GM19035 (cell line): ENCODE measurements around the gene DCTD.
"Not testable (repeated sequence)": the region's sequence is repeated elsewhere in the genome, so short reads cannot be mapped to it uniquely, and the experiment has no call there.

Source experiments
- ATAC-seq: cut with Tn5 transposase; IDR thresholded peaks from one replicate; pipeline ENCODE4 v1.9.1; 2021; ENCODE audit not compliant: unreplicated experiment

DCTD gene

DNA sequence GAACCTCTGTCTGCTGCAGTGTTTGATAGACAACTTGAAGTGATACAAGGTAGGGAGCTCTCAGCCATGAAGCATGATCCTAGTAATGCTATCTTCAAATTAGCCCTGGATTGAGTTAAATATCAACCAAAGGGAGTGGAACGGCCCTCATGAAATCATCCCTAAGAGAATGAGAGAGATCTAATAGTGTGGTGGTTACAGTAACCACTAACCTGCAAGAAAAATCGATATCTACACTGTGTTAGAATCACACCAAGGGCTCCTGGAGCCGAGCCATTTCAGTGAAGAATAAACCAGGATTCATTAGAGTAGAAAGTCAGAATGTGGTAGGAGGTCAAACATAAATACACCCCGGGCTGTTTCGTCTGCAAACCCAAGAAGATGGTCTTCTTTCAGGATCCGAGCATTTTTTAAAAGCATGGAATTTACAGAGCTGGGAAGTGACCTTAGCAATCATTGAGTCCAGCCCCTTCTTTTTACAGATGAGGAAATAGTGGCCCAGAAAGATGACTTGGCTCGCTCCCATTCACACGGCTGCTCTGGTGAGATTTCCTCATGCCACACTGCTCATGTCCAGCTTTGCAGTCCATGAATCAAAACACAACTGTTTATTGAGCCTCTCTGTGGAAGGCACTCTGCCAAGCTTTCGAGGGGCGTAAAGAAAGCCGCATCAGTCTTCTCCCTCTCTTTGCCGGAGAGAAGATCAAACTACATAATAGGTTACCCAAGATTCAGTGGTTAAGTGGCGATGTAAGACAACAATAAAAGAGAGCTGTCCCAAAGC lies 5.5 kb upstream of the DCTD start:
- ATAC-seq, result no peak

DNA sequence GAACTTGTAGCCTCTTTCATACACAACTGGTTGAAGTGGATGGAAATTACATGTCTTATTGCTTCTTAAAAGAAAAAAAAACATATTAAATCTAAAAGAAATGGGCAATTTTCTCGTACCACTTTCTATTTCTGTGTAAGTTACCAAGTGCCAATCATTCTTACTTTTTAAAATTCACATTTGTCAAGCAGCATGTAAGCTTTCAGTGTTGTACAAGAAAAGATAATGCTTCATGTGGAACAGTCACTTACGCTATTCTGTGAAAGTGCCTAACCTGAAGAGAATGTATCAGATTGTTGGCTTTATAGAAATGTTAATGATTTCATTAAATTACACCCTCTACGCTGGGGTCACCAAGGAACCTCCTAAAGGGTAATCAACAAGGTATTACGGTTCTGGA lies 4.4 kb upstream of the DCTD start:
- no peak for ATAC-seq

GRCh38 chr4:182920676-182921075 lies 3.5 kb upstream of the DCTD start:
- no peak for ATAC-seq

GRCh38 chr4:182918791-182919302 lies 1.7 kb upstream of the DCTD start:
- ATAC-seq, result peak; percentile 20

DNA sequence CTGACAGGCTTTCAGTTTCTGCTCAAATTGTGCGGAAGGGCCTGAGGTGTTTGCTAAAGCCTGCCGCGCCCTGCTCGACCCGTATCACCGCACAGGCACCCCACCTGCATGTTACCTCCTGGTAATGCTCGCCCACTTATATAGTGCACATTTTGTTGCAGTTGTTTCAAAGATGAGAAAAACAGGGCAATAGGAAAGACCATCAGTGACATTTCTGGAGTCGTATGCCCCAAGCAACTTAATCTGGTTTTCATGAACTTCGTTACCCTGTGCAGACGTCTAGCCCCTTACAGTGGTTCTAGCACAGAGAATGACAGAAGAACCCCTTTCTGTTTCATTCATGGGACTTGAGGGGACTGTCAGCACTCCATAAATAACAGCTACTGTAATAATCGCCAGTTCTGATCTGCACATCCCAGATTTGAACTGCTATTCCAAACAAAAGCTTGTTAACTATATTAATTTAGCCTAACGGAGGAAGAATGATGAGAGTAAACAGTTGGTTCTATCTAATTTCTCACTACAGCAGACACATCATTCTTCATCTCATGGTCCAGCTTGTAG lies 940 bp upstream of the DCTD start:
- peak; percentile 18 for ATAC-seq

GRCh38 chr4:182916483-182917181 lies 554 bp downstream of the DCTD start:
- ATAC-seq, result peak; percentile 29

DNA sequence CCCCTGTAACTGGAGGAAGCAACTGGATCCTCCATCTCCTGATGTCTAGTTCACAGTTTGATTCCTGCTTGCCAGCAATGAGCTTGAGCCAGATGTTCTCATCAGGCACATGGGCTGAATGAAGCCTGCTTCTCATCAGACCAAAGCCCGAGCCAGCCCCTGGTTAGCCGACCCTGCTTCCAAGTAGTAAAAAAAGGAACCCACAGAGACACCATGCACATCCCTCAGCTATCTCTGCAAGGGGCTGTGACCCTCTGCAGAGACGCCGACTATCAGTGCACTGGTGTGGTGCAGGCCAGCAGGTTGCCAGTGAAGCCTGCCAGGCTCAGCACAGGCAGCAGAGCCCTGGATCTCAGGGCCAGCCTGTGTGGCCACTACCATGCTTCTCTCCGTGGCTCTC lies 2.8 kb downstream of the DCTD start:
- ATAC-seq, result no peak

DNA sequence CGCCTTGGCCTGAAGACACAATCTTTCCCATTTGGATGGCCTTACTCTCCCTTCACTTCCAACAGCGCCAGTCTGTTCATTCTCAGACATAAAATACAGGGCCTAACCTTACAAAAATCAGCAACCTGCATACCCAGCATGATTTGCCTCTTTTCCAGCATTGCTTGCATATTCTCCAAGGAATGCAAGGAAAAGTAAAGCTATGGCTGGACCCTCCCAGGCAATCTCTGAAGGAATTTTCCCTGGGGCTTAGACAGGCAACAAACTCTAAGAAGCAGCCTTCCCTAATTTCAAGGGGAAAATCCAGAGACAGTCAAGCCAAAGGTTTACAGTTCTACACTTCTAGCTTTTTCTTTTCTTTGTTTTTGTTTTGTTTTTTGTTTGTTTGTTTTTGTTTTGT lies 3.6 kb downstream of the DCTD start:
- no peak for ATAC-seq

GRCh38 chr4:182913036-182913435 lies 4.2 kb downstream of the DCTD start:
- no peak for ATAC-seq

DNA sequence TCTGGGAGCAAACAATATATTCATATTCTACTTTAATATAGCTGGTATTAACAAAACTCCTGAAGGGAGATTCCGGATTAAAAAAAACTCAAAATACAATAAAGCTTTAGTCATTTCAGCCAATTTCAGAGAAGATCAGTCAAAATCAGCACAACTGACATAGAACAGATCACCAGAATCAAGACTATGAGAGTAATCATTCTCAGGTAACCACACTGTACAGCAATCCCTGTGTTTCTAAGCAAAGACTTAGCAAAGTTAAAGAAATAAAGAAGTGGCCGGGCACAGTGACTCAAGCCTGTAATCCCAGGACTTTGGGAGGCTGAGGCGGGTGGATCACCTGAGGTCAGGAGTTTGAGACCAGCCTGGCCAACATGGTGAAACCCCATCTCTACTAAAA lies 9.1 kb downstream of the DCTD start:
- ATAC-seq, result no peak

GRCh38 chr4:182907396-182907795 lies 9.8 kb downstream of the DCTD start:
- no peak for ATAC-seq

DNA sequence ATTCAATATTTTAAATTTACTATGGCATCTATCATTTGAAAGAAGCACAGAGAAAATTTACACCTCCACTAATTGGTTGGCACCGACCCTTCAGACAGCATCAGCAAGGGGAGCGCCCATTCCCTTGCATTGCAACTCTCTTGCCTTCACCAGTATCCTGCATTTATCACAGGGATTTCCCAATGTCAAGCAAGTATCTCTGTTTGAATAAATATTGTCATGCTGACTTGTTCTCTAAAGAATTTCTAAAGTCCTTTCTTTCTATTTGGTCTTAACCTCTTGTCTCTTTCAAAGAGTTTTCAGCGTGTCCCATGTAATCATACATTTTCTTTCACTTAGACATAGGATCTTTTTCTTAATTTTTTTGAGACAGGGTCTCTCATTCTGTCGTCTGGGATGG lies 10.4 kb downstream of the DCTD start:
- no peak for ATAC-seq

DNA sequence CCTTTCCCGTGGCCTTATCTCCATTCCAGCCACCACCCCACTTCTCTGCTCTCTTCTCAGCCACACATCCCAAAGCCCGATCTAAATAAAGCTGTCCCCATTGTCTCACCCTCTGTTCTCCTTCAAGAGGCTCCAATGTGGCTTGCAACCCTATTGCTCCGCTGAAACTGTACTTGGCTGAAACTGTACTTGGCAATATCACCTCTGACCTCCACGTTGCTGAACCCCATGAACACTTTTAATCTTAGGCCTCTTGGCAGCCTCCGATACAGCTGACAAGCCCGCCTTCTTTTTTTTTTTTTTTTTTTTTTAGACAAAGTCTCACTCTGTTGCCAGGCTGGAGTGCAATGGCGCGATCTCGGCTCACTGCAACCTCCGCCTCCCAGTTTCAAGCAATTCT lies 12.1 kb downstream of the DCTD start:
- ATAC-seq, result no peak

- no peak for ATAC-seq
Measured at GRCh38 chr4:182904211-182904761, 12.9 kb downstream of the DCTD start.

GRCh38 chr4:182903013-182903412 lies 14.2 kb downstream of the DCTD start:
- ATAC-seq, result no peak

DNA sequence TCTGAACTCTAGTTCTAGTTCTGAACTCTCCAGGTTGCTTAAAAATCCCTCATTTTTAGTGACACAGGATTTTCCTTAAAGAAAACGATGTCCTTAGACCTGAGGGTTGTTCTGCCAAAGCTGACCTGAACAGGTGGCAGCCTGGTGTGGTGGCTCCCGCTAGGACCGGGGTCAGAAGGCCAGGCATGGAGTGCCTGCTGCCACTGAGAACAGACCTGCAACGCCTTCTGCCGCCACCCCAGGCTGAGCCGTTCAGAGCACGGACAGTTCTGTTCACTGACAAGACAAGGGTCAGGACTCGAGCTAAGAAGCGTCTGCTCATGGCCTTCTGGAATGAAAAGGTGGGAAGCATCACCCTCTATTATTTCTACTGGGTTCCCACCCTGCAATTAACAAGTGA lies 15.8 kb downstream of the DCTD start:
- ATAC-seq, result no peak

GRCh38 chr4:182900021-182900420 lies 17.2 kb downstream of the DCTD start:
- not testable (repeated sequence) for ATAC-seq

GRCh38 chr4:182898479-182898799 lies 18.7 kb downstream of the DCTD start:
- no peak for ATAC-seq

- no peak for ATAC-seq
Measured at GRCh38 chr4:182897601-182898478, 19.3 kb downstream of the DCTD start.

DNA sequence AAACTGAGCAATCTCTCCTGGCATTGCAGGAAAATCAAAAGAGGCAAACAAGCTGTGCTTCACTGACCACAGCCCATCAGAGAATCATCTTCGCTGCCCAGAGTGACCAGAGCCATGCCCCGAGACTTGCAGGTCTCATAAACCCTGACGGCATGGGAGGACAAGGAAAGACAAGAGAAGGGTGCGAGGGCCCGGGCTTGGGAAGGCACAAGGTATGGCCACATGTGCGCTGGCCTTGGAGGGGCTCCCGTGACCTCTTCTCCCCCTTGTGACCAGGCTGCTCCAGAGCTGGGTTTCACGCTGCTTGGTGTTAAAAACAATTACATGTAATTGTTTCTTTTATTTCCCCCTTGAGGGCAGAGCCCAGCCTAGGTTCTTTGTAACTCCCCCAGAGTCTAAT lies 20.8 kb downstream of the DCTD start:
- ATAC-seq, result no peak

DNA sequence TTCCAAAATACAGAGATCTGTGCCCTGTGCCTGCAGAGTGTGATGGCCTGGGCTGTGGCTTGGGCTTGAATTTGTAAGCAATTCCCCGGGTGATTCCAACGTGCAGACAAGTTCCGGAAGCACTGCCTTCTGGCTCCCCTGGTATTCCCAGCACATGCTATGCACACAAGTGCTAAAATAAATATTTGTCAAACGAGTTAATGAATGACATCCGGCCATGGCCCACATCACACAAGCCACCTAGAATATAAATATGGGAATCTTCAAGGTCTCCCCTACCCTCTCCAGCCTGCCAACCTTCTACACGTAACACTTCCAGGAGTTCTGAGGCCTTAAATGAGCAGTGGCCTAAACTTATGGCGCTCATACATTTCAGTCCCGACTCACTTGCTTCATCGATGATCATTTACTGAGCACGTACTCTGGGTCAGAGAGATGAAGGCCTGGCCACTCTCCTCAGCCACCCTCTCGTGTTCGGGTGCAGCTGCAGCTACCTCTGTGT lies 21.3 kb downstream of the DCTD start:
- ATAC-seq, result no peak
